ENCODE data around the gene CFP.
A peak's percentile ranks its signal among the peaks of the same experiment; 100 is the strongest.
"Not testable (repeated sequence)": the region's sequence is repeated elsewhere in the genome, so short reads cannot be mapped to it uniquely, and the experiment has no call there.

The CFP gene
- total RNA-seq = 0.12 to 15.8 (median 1.2) reads per million in 18 experiments

- DNase-seq = peak in 1 of 2 donors; percentile 38
Observed at GRCh38 chrX:47629419-47630200, at the start of gene CFP. Gene CFP, minus strand, starts transcription at chrX:47629930. Its CDS starts 86 bp downstream, at chrX:47629844.

GRCh38 chrX:47675959-47676859 lies 46.5 kb upstream of the CFP start:
- peak; percentile 62 to 67 for DNase-seq

DNA sequence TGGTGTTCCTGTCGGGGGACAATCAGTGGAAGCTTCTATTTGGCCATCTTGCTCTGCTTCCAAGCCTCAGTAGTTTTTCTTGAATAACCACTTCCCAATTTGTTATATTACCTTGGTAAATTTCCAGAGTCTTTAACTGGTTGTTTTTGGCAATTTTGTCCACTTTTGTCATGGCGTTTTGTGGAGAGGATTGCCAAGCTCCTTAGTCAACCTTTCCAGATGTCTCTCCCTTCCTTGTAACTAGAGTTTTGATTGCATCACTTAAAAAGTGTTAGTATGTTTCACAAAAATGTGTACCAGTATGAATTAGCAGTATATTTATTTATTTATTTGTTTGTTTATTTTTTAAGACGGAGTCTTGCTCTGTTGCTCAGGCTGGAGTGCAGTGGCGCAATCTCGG lies 45.0 kb upstream of the CFP start:
- DNase-seq = no peak

- DNase-seq = not testable (repeated sequence)
Observed at GRCh38 chrX:47665797-47666196, 36.1 kb upstream of the CFP start.

DNA sequence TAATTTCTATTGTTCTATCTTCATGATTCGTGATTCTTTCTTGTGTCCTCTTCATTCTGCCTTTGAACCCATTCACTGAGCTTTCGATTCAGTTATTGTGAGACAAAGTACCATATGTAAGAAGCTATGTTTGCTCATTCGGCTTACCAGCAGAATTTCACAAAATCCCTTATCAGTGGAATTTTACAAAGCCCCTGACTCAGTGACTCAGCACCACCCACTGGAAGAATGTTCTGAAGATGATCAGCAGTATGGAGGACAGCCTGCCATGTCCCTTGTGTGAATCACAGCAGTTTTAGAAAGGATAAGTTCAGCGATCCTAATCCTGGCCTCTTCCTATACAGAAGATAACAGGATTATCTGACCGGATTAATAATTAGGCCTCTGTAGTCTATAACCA lies 35.0 kb upstream of the CFP start:
- no peak for DNase-seq

DNA sequence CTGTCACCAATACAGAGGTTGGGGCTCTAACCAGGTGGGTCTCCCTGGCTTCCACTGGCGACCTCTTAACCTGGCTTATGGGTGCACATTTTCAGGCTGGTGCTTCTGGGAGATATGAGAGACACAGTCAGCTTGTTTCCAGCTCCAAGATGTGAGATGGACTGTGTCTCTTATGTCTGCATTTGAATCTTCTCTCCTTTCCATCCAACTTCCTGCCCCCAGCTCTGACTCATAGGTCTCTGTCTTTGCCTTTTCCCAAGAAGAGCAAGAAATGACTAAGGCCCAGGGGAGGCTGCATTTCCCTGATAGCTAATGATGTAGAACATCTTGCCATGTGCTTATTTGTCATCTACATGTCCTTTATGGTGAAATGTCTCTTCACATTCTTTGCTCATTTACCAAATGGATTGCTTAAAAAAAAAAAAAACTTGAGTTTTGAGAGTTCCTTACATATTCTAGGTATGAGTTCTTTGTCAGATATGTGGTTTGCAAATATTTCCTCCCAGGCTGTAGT lies 32.5 kb upstream of the CFP start:
- peak; percentile 83 to 86 for DNase-seq

DNA sequence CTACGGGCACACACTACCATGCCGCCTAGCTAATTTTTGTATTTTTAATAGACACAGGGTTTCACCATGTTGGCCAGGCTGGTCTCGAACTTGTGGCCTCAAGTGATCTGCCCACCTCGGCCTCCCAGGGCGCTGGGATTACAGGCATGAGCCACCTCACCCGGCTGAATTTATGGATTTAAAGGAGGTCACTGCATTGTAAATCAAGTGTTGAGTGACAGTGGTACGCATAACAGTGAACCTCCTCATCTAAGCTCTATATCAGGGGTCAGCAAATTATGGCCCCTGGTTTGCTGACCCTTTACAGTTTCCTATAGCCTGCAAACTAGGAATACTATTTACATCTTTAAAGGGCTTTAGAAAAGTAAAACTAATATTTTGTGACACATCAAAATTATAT lies 31.8 kb upstream of the CFP start:
- no peak for DNase-seq

- no peak for DNase-seq
Observed at GRCh38 chrX:47659421-47659726, 29.6 kb upstream of the CFP start.

- DNase-seq = peak; percentile 95
Observed at GRCh38 chrX:47658684-47659420, 29.1 kb upstream of the CFP start, which contains the start of gene UXT. Gene UXT, minus strand, starts transcription at chrX:47659180. Its CDS starts 253 bp downstream, at chrX:47658927.

DNA sequence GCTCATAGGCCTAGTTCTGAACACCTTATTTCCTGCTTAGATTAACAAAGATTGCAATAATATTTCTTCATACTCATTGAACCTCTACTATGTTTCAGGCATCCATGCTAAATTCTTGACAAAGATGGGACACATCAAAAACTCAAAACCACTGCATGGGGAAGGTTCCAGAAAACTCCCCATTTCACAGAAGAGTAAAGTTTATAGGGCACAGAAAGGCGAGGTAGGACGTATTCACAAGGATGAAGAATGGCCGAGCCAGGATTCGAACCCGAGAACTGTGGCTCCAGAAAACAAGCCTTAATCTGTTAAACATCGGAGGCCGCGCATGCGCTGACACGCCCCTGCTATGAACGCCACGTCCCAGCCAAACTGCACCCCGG lies 28.6 kb upstream of the CFP start:
- no peak for DNase-seq

DNA sequence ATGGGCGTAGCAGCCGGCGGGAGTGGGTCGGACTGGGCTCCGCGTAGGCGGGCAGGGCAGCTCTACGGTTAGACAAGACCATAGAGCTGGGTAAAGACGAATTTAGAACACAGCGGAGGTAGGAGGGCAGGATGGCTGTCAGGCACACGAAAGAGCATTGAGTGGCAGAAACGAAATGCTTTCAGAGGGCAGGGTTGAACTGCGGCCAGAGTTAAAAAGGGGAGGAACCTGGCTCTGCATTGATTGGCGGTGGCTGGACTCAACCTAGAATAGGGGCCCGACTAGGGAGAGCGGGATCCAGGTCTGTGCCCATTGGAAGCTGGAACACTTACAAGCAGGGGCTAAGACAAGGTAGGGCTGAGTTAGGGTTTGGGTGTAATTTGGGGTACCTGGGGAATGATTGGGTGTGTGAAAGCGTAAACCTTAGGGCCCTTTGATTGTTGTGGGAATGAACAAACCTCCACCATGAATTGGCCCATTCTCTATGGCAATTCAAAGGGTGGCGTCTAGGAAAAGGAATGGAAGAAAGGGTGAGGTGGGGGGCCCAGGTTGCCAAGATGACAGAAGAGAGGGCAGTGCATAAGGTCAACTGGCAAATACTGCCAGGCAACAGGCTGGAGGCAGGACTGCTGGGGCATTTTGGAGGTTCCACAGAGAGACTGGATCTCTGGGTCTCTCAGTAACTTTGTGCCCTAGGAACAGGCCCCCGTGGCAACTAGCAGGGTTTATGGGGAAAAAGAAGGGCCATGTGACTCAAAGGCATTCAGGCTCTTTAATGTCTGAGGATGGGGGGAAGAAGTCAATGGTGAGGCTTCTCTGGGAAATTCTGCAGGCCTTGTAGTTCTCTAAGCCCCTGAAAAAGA lies 21.5 kb upstream of the CFP start:
- no peak for DNase-seq

GRCh38 chrX:47650164-47651042 lies 20.7 kb upstream of the CFP start, which contains the start of gene ELK1:
Gene ELK1, minus strand, starts transcription at chrX:47650563. Its CDS starts 9,122 bp downstream, at chrX:47641441.
- DNase-seq = peak; percentile 95 to 96

- DNase-seq = no peak
Observed at GRCh38 chrX:47649781-47650163, 20.0 kb upstream of the CFP start.

GRCh38 chrX:47649271-47649670 lies 19.5 kb upstream of the CFP start:
- DNase-seq = no peak

DNA sequence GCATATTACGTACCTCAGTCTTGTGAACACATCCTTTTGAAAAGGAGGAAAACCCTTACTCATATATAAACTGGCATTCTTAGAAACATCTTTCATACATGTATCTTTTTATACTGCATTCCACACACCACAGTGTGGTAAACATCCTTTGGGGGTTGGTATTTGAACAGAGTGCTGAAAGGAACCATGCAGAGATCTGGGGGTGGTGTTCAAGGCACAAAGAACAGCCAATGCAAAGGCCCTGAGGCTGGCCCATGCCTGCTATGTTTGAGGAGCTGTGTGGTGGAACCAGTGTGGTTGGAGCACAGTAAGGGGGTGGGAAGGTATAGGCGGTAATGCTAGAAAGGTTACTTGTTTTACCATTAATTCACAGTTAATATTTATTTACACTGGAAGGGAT lies 18.6 kb upstream of the CFP start:
- DNase-seq = no peak

DNA sequence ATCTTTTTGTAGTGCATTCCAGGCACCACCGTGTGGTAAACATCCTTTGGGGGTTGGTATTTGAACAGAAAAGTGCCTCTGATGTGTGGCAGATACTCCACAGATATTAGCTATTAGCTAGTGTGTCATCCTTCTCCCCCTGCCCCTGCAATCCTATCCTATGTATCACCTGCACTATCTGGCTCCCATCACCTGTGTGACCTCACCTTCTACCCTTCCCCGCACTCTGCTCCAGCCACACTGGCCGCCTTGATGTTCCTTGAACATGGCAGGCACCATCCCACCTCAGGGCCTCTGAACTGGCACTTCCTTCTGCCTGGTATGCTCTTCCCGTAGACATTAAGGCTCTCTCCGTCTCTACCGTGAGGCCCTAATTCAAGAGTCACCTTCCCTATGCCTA lies 16.9 kb upstream of the CFP start:
- DNase-seq = no peak

DNA sequence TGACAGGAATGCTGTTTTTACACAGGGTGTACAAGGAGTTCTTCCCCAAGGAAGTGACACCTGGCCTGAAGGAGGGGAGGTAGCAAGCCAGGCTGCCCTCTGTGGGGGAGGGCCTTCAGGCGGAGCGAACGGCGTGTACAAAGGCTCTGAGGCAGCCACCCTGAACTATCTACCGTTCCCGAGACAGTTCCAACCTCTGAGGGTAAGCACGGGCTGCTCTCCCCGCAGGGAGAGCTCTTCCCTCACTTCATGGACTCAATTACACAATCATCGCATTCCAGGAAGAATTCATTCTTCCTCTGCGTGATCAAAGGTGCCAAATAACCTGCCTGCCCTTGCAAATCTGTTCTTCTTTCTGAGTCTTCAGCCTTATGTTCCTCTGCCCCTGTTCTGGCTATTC lies 15.8 kb upstream of the CFP start:
- DNase-seq = no peak

DNA sequence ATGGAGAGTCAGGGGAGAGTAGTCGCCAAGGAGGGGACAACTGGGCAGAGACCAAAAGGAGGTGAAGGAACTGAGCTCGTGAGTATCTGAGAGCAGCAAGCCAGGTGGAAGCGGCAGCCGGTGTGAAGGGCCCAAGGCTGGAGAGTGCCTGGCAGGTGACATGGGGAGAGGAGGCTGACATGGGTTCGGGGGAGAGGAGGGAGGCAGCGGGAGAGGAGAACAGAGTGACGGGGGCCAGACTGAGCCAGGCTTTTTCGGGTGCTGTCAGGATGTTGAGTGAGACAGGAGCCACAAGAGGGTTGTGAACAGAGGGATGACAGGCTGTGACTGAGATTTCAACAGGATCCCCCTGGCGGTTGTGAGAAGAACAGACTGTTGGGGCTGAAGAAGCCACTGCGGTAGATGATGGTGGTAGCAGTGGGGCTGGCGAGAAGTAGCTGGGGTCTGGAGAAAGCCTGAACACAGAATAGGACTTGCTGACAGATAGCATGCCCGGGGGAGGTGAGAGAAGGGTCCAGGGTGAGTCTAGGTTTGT lies 14.9 kb upstream of the CFP start:
- DNase-seq = no peak

DNA sequence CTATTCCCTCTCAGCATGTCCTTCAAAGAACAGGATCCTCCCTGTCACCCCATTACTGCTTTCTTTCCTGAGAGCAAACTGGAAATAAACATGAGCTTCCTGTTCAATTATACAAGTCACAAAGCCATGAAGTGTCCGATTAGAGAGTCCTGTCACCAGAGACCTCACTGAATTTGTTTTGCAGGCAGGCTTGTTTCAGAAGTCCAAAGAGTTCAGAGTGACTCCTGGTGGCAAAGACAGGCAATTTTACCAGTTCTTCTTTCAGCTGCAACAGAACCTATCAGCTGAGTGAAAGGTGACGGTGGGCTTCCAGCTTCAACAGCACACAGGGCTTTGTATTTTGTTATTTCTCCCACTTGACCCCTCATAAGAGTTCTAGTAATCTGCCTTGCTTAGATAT lies 14.2 kb upstream of the CFP start:
- peak; percentile 27 to 32 for DNase-seq

DNA sequence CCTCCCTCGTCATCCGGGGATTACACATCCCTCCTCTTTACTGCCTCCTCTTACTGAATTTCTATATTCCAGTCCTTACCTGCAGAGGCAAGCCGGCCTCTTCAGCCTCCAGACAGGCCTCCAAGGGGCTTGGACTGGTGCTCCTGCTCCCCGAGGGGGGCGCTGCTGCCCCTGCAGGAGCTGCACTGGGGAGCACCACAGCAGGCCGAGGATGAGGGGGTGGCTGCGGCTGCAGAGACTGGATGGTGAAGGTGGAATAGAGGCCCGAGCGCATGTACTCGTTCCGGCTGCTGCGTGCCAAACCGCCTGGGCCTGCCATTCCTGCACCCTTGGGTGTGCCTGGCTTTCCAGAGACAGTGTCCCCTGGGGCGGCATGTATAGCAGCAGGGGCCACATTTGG lies 9.1 kb upstream of the CFP start:
- DNase-seq = no peak

Measured in inflammatory macrophage (primary cell).